Measurements from ENCODE around the gene COX6A2.

DNA sequence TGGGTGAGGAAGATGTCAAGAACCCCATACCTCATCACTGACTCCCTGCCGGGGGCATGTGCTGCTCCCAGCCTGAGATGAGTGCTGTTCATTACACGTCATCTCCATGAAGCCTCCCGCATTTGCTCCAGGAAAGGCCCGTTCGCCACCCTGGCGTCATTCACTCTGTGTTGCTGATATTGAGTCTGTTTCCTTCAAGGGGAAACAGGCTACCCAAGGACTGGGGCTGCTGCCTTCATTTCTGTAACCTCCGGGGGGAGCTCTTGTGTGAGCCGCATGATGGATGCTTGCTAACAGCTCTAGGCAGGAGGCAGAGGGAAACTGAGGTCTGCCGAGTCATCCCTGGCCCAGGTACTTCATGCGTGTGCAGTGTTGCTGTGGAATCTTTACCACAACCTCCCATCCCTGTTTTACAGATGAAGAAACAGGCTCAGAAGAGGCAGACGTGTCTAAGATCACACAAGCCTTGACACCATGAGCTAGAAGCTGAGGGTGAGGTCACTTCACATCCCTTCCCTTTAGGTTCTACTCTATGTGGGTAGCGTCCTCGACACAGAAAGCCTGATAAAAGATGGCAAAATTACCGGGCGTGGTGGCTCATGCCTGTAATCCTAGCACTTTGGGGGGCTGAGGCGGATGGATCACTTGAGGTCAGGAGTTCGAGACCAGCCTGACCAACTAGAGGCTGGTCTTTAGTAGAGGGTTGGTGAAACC lies 27.6 kb upstream of the COX6A2 start:
- TF ChIP-seq, protein P1, sequence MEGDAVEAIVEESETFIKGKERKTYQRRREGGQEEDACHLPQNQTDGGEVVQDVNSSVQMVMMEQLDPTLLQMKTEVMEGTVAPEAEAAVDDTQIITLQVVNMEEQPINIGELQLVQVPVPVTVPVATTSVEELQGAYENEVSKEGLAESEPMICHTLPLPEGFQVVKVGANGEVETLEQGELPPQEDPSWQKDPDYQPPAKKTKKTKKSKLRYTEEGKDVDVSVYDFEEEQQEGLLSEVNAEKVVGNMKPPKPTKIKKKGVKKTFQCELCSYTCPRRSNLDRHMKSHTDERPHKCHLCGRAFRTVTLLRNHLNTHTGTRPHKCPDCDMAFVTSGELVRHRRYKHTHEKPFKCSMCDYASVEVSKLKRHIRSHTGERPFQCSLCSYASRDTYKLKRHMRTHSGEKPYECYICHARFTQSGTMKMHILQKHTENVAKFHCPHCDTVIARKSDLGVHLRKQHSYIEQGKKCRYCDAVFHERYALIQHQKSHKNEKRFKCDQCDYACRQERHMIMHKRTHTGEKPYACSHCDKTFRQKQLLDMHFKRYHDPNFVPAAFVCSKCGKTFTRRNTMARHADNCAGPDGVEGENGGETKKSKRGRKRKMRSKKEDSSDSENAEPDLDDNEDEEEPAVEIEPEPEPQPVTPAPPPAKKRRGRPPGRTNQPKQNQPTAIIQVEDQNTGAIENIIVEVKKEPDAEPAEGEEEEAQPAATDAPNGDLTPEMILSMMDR (IDR thresholded peaks at IDR 0.05): peak; percentile 25; the same call in 1 of the 3 replicates
- TF ChIP-seq, protein P2, sequence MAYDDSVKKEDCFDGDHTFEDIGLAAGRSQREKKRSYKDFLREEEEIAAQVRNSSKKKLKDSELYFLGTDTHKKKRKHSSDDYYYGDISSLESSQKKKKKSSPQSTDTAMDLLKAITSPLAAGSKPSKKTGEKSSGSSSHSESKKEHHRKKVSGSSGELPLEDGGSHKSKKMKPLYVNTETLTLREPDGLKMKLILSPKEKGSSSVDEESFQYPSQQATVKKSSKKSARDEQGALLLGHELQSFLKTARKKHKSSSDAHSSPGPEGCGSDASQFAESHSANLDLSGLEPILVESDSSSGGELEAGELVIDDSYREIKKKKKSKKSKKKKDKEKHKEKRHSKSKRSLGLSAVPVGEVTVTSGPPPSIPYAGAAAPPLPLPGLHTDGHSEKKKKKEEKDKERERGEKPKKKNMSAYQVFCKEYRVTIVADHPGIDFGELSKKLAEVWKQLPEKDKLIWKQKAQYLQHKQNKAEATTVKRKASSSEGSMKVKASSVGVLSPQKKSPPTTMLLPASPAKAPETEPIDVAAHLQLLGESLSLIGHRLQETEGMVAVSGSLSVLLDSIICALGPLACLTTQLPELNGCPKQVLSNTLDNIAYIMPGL (CRISPR knock-in tag; IDR thresholded peaks at IDR 0.05; ENCODE audit: borderline replicate concordance): no peak
- TF ChIP-seq KDM1A (IDR thresholded peaks at IDR 0.05; ENCODE audit: low read depth) (no peak), POLR2A (IDR thresholded peaks at IDR 0.05; ENCODE audit: low read length) (peak; percentile 20; the same call in 1 of the 2 replicates), NFE2L2 (conservative IDR thresholded peaks at IDR 0.05; ENCODE audit: low read length) (no peak), JUN (IDR thresholded peaks at IDR 0.05) (no peak; a peak in 1 of 5 replicates), GATA3 (IDR thresholded peaks at IDR 0.05; ENCODE audit: borderline replicate concordance) (no peak), SMC3 (IDR thresholded peaks at IDR 0.05) (no peak), EP300 (IDR thresholded peaks at IDR 0.05) (no peak), CEBPB (IDR thresholded peaks at IDR 0.05) (no peak)
- TF ChIP-seq, protein P3, sequence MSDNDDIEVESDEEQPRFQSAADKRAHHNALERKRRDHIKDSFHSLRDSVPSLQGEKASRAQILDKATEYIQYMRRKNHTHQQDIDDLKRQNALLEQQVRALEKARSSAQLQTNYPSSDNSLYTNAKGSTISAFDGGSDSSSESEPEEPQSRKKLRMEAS (IDR thresholded peaks at IDR 0.05): no peak
